Measurements from ENCODE around the gene F2RL2.

- TF ChIP-seq POLR2A (IDR thresholded peaks at IDR 0.05; ENCODE audit: low read depth, low read length), result no peak
- TF ChIP-seq POLR2AphosphoS5 (IDR thresholded peaks at IDR 0.05; ENCODE audit: low read depth, low read length), result no peak
- TF ChIP-seq PAX5 (IDR thresholded peaks at IDR 0.05; ENCODE audit: insufficient read depth, low read length, severe bottlenecking), result no peak
- no peak for TF ChIP-seq TAF1 (IDR thresholded peaks at IDR 0.05; ENCODE audit: low read depth, low read length)
These were observed 44.3 kb upstream of the F2RL2 start for GRCh38 chr5:76667495-76667894.

All from GM12891 (cell line).